ENCODE results near the gene LLGL2. TPM values are rescaled to one million over a fixed set of nuclear protein-coding genes. Genes with fewer than 3 reads are reported as not detected.
A peak's percentile ranks its signal among the peaks of the same experiment; 100 is the strongest.

LLGL2 gene
- total RNA-seq, 2 donors from 2014 or later, result 6.4 to 20.0 TPM

- ATAC-seq (ENCODE audit: insufficient number of reproducible peaks, low FRiP score, low read depth), result no peak
- peaks cover 49% of the 10 kb centered on the region for H3K36me3 ChIP-seq
Observed at GRCh38 chr17:75499313-75500022, 26.0 kb upstream of the LLGL2 start.

GRCh38 chr17:75500419-75501216, 24.9 kb upstream of the LLGL2 start:
- DNase-seq (ENCODE audit: low spot score) (no peak), ATAC-seq (ENCODE audit: insufficient number of reproducible peaks, low FRiP score, low read depth) (no peak)
- Histone ChIP-seq H3K4me3 (no peak overlapping the region), H3K27ac (peak overlapping the region; percentile 58 to 71), H3K36me3 (peaks cover 43% of the 10 kb centered on the region), H3K9me3 (no peaks in the 10 kb centered on the region), H3K27me3 (replicated peaks; ENCODE audit: insufficient read depth) (no peaks in the 10 kb centered on the region), H3K4me1 (ENCODE audit: control insufficient read depth in 1 of 2, low read depth in 2 of 2) (peaks cover 5 to 35% of the 10 kb centered on the region in 2 donors)
- TF ChIP-seq, protein P1, sequence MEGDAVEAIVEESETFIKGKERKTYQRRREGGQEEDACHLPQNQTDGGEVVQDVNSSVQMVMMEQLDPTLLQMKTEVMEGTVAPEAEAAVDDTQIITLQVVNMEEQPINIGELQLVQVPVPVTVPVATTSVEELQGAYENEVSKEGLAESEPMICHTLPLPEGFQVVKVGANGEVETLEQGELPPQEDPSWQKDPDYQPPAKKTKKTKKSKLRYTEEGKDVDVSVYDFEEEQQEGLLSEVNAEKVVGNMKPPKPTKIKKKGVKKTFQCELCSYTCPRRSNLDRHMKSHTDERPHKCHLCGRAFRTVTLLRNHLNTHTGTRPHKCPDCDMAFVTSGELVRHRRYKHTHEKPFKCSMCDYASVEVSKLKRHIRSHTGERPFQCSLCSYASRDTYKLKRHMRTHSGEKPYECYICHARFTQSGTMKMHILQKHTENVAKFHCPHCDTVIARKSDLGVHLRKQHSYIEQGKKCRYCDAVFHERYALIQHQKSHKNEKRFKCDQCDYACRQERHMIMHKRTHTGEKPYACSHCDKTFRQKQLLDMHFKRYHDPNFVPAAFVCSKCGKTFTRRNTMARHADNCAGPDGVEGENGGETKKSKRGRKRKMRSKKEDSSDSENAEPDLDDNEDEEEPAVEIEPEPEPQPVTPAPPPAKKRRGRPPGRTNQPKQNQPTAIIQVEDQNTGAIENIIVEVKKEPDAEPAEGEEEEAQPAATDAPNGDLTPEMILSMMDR (IDR thresholded peaks at IDR 0.05), result no peak

More at GRCh38 chr17:75499313-75500022, 26.0 kb upstream of the LLGL2 start:
- Histone ChIP-seq H3K27ac (peak overlapping the region; percentile 7 to 71), H3K4me3 (no peak overlapping the region), H3K27me3 (replicated peaks; ENCODE audit: insufficient read depth) (no peaks in the 10 kb centered on the region), H3K9me3 (no peaks in the 10 kb centered on the region), H3K4me1 (ENCODE audit: control insufficient read depth in 1 of 2, low read depth in 2 of 2) (peaks cover 5 to 35% of the 10 kb centered on the region in 2 donors)
- DNase-seq (ENCODE audit: low spot score), result no peak
- TF ChIP-seq, protein P1 (IDR thresholded peaks at IDR 0.05), result no peak

GRCh38 chr17:75501378-75502071, 24.0 kb upstream of the LLGL2 start:
- TF ChIP-seq, protein P1 (IDR thresholded peaks at IDR 0.05), result no peak
- no peaks in the 10 kb centered on the region for H3K9me3 ChIP-seq
- H3K27me3 ChIP-seq (replicated peaks; ENCODE audit: insufficient read depth), result no peaks in the 10 kb centered on the region
- DNase-seq (ENCODE audit: low spot score) (no peak), ATAC-seq (ENCODE audit: insufficient number of reproducible peaks, low FRiP score, low read depth) (no peak)
- no peak overlapping the region for H3K4me3 ChIP-seq
- peaks cover 37% of the 10 kb centered on the region for H3K36me3 ChIP-seq
- H3K4me1 ChIP-seq (ENCODE audit: control insufficient read depth in 1 of 2, low read depth in 2 of 2), result peaks cover 5 to 35% of the 10 kb centered on the region in 2 donors
- peak overlapping the region; percentile 58 to 71 for H3K27ac ChIP-seq

DNA sequence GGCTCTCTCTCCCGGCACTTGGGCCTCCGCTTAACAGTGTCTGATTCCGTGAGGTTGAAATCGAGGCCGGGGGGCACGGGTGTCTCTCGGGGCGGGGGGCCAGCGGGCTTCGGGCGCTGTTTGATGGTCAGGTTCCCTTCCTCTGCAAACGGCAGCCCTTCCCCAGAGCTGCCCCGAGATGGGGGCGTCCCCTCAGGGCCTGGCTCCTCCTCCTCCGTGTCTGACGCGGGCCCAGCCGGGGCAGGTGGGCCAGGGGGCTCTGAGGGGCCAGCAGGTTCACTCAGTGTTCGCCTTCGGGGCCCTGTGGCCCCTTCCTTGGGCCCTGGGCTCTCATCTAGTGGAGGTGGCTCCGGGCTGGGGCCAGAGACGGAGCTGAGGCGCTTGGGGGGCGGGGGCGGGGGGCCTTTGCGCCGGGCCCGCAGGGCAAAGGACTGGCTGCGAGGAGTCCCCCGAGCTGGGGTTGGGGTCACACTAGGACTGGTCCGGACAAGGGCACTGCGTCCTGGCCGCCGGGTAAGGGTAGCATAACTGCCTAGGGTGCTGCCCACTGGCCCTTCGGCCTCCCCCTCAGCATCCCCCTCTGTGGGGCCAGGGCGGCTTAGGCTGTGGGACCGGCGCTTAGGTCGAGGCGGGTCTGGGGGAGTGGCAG, 23.3 kb upstream of the LLGL2 start:
- H3K27ac ChIP-seq, result peak overlapping the region; percentile 58 to 71
- peaks cover 5 to 35% of the 10 kb centered on the region in 2 donors for H3K4me1 ChIP-seq (ENCODE audit: control insufficient read depth in 1 of 2, low read depth in 2 of 2)
- H3K4me3 ChIP-seq, result no peak overlapping the region
- ATAC-seq (ENCODE audit: insufficient number of reproducible peaks, low FRiP score, low read depth), result no peak
- peaks cover 38% of the 10 kb centered on the region for H3K36me3 ChIP-seq
- DNase-seq (ENCODE audit: low spot score), result no peak
- TF ChIP-seq, protein P1 (IDR thresholded peaks at IDR 0.05), result no peak
- H3K27me3 ChIP-seq (replicated peaks; ENCODE audit: insufficient read depth), result no peaks in the 10 kb centered on the region
- no peaks in the 10 kb centered on the region for H3K9me3 ChIP-seq

Measured in thoracic aorta (tissue), 2 donors.